AML-193 (cell line): ENCODE data around the gene ZNF506.
"Not testable (repeated sequence)": the region's sequence is repeated elsewhere in the genome, so short reads cannot be mapped to it uniquely, and the experiment has no call there.

ENCODE experiments used
- DNase-seq, 2 experiments: peaks; one replicate each; lab custom pipeline; 2025; lab: John Stamatoyannopoulos, UW

ZNF506 gene

GRCh38 chr19:19821366-19821951, at the start of gene ZNF506:
Gene ZNF506 (minus strand): TSS chr19:19821750. CDS start chr19:19821603, 147 bp downstream.
- peak; percentile 97 to 98 for DNase-seq

DNA sequence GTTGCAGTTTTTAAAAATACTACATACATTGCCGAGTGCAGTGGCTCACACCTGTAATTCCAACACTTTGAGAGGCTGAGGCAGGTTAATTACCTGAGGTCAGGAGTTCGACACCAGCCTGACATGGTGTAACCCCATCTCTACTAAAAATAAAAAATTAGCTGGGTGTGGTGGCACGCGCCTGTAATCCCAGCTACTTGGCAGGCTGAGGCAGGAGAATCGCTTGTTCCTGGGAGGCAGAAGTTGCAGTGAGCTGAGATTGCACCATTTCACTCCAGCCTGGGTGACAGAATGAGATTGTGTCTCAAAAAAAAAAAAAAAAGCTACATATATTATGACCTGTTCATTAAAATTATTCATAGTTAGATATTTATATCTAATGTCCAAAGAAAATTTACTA, 48.5 kb upstream of the ZNF506 start:
- not testable (repeated sequence) for DNase-seq

- peak; percentile 21 to 46 for DNase-seq
Observed at GRCh38 chr19:19866611-19867248, 45.2 kb upstream of the ZNF506 start.

- peak; percentile 93 to 94 for DNase-seq
Observed at GRCh38 chr19:19865750-19866610, 44.4 kb upstream of the ZNF506 start, which contains the start of gene ZNF253. Gene ZNF253 (plus strand): TSS chr19:19865882. CDS start chr19:19865997, 115 bp downstream.

DNA sequence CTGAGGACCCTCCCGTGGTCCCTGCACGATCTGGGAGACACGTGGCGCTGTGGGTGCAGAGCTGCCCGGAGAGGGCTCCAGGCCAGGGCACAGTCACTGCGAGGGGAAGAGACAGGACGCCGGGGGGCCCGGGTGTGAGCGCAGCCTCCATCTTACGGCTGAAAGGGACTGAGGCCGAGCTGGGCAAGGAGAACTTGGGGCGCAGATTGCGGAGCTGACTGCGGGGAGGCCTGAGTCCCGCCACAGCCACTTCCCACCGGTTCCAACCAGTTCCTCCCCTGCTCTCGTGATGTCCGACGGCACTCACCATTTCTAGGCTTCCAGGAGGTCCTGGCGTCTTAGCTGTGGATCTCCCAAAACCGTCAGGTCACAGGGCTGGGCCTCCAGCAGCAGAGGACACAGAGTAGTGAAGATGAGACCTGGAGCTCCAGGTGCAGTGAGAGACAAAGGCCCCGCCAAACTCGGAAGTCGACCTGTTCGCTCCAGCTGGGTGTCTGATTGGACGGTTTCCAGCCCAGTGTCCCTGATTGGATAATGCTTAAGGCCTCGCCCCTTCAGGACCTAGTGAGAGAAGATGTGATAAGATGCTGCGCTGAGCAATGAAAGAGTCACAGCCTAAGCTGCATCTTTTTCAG, 39.3 kb upstream of the ZNF506 start:
- no peak for DNase-seq

DNA sequence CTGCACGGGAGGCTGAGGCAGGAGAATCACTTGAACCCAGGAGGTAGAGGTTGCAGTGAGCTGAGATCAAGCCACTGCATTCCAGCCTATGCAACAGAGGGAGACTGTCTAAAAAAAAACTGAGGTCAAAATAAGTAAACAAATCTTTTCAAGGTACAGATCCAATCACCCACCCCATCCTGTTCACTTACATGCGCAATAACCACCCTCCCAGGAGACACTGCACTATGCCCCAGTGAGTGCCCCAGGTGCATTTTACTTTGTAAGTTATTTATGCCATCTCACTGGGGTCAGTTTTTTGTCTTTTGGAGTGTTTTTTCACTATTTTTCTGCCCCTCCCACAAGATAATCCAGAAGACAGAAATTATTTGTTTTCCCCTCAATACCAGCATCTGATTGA, 37.2 kb upstream of the ZNF506 start:
- no peak for DNase-seq

DNA sequence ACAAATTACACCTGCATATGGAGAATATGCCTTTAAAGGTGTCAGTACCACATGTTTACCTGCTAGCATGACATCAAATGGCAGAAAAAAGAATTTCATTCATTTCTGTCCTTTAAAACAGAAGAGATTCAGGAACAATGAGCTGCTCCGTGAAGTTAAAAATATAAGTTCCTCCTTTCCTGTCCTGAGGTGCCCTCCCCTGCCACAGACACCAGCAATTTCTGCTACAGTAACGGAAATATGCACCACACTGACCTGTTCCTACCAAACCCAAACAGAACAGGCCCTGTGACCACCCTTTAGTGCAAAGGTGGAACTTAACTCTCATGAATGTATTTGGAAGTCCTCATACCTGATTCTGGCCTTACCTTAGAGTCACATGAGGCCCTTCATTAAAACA, 30.2 kb upstream of the ZNF506 start:
- DNase-seq: not testable (repeated sequence)

- no peak for DNase-seq
Observed at GRCh38 chr19:19849056-19849455, 27.5 kb upstream of the ZNF506 start.

DNA sequence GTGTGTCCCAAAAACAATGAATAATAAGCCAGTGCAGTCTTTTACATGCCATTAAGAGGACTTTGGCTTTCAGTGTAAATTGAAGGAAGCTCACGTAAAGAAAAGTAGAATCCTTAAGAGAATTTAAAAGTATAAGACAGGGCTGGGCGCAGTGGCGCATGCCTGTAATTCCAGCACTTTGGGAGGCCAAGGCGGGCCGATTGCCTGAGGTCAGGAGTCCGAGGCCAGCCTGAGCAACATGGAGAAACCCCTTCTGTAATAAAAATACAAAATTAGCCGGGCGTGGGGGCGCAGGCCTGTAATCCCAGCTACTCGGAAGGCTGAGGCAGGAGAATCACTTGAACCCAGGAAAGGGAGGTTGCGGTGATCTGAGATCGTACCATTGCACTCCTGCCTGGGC, 26.2 kb upstream of the ZNF506 start:
- no peak for DNase-seq

DNA sequence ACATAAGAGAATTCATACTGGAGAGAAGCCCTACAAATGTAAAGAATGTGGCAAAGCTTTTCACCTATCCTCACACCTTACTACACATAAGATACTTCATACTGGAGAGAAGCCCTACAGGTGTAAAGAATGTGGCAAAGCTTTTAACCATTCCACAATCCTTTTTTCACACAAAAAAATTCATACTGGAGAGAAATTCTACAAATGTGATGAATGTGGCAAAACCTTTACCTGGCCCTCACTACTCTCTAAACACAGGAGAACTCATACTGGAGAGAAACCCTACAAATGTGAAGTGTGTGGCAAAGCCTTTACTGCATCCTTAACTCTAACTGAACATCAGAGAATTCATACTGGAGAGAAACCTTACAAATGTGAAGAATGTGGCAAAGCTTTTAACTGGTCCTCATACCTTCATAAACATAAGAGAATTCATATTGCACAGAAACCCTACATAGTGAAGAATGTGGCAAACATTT, 14.0 kb upstream of the ZNF506 start:
- no peak for DNase-seq

DNA sequence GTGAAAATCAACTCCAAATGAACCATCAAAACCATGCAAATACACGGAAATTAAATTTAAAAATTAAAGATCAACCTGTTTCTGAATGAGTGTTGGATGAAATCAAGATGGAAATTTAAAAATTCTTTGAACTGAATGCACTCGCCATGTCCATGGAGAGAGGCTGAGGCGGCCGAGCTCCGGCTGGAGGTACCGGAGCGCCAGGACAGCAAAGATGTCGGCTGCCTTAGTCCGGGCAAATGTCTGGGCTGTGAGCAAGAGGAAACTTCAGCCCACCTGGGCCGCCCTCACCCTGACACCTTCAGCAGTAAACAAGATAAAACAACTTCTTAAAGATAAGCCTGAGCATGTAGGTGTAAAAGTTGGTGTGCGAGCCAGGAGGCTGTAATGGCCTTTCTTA, 5.3 kb upstream of the ZNF506 start:
- DNase-seq: no peak

- DNase-seq: no peak
Observed at GRCh38 chr19:19823916-19824315, 2.4 kb upstream of the ZNF506 start.

DNA sequence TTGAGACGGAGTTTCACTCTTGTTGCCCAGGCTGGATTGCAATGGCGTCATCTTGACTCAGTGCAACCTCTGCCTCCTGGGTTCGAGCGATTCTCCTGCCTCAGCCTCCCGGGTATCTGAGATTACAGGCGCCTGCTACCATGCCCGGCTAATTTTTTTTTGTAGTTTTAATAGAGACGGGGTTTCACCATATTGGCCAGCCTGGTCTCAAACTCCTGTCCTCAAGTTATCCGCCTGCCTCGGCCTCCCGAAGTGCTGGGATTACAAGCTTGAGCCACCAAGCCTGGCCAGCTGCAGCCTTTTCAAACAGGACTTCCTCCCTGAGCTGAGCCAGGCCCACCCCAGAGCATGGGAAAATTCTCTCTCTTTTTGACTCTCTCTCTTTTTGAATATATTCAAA, 426 bp upstream of the ZNF506 start:
- peak in 1 of 2 experiments; percentile 9 for DNase-seq

- DNase-seq: no peak
Observed at GRCh38 chr19:19820774-19821320, 703 bp downstream of the ZNF506 start.

DNA sequence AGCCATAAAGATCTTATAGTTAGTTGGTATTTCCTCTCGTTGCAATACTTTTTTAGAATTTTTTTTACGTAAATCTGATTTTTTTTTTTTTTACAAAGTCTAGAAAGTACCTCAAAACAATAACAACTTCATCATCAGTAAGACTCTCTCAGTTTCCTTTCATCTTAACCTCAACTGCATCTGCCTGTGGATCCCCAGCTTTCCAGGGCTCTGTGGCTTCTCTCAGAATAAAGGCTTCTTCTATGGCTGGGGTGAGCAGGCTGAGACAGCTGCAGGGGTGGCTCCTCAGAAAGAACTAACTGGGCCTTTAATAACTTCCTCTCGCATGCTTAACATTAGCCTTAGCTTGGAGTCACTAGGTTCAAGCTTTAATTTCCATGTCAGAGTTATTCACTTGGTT, 4.2 kb downstream of the ZNF506 start:
- DNase-seq: no peak

GRCh38 chr19:19816679-19817078, 4.9 kb downstream of the ZNF506 start:
- DNase-seq: no peak

GRCh38 chr19:19811999-19812398, 9.6 kb downstream of the ZNF506 start:
- not testable (repeated sequence) for DNase-seq

DNA sequence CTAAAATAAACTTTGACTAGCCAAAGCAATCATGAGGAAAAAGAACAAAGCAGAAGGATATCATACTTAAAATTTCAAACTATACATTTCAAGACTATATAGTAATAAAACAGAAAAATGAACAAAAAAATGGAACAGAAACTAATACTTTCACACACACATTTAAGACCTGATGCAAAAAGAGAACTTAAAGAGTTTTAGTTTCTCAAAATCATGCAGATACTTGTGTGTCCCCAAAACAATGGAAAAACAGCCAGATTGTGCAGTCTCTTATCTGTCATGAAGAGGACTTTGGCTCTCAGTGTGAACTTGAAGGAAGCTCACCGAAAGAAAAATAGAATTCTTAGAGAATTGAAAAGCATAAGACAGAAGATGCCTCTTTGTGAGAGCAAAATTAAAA, 16.1 kb downstream of the ZNF506 start:
- DNase-seq: no peak

DNA sequence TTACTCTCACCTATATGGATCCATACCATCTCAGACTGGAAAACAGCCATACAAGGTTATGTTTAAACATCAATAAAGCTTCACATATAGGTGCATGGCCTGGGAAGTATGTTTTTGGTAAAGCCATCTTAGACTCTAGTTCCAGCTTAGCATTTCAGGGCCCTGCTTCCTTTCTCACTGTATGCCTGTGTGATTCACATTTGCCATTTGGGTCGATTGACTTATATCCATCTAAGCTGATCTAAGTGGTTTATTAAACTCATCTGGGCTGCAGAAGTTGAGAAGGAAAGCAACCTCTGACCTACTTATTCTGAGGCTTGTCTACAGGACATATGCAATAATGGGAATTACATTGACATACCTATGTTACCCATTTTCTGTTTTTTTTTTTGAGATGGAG, 33.5 kb downstream of the ZNF506 start:
- no peak for DNase-seq

DNA sequence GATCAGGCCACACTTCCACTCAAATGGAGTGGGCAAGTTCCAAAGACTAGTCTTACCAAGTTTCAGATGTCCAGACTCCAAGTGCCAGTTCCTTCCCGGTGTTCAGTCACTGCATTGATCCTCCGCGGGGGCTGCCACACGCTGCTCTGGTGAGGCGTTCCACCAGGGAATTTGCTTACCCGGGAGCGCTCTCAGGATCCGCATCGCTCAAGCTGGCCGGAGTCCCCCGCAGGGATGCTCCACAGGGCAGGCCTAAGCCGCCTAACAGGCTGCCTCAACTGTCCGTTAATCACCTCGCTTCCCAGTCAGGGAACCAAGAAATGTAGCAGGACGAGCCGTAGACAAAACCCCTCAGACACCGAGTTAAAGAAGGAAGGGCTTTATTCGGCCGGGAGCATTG, 36.1 kb downstream of the ZNF506 start:
- not testable (repeated sequence) for DNase-seq

DNA sequence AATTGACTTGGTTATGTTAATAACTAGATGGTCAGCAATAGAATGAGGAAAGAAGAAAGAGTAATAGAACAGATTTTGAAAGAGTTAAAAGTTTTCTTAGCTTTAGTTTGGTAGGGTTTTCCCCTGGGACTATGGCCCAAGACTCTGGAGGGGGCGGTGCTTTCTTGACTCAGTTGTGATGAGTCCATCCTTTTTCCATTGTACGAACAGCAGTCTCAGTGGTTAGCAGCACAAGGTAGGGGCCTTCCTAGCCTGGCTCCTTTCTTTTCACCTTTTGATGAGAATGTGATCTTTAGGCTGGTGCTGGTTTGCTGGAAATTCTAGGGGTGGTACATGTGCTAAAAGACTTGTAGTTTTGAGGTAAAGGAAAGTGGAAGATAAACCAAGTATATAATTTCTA, 38.8 kb downstream of the ZNF506 start:
- no peak for DNase-seq

GRCh38 chr19:19781791-19782190, 39.8 kb downstream of the ZNF506 start:
- not testable (repeated sequence) for DNase-seq
